Measurements from ENCODE around the gene MACC1.

GRCh38 chr7:20249376-20249775 is 32.2 kb upstream of the MACC1 start:
- TF ChIP-seq TAF1 (IDR thresholded peaks at IDR 0.05; ENCODE audit: borderline replicate concordance, low read depth, low read length): no peak
- TF ChIP-seq CTCF (IDR thresholded peaks at IDR 0.05): no peak
- TF ChIP-seq POLR2AphosphoS5 (IDR thresholded peaks at IDR 0.05; ENCODE audit: low read depth, low read length): no peak
- TF ChIP-seq RFX5 (IDR thresholded peaks at IDR 0.05; ENCODE audit: low read length): no peak
- TF ChIP-seq JUND (IDR thresholded peaks at IDR 0.05): no peak
- no peak for TF ChIP-seq GABPA (IDR thresholded peaks at IDR 0.05; ENCODE audit: low read depth)
